ENCODE data around the gene ZNF248. TPM values are rescaled to one million over a fixed set of nuclear protein-coding genes. Genes with fewer than 3 reads are reported as not detected.

Gene ZNF248
- total and polyA plus RNA-seq, 2 donors from 2014 or later, result 6.9 to 11.6 TPM

DNA sequence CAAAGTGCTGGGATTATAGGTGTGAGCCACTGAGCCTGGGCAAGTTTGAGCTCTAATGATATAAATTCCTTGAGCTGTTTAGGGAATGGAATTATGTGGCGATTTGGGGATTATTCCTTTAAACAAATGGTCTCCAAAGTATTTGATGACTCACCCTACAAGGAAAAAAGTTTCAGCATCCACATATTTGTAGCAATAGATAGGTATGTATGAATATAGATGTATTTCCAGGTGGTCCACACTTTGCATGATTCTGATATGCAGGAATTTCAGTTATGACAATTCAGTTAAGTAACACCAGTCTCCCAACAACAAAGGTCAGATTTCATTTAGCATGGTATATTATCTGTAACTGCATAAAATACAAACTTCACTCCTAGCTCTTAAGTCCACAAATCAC, 92.2 kb downstream of the ZNF248 start:
- H3K27me3 ChIP-seq (ENCODE audit: control insufficient read depth, insufficient read depth, low read length), result no peaks in the 10 kb centered on the region
- no peak for DNase-seq
- H3K9me3 ChIP-seq (ENCODE audit: control insufficient read depth in 2 of 3, insufficient read depth in 1 of 3, low read length in 3 of 3), result peaks cover 0 to 3% (median 0%) of the 10 kb centered on the region in 3 donors
- FAIRE-seq, result no peak
- intact Hi-C loops (cut with DNase I), result no loop called here
- no peak overlapping the region for H3K27ac ChIP-seq (ENCODE audit: low read depth in 2 of 2, low read length in 2 of 2)
- no peaks in the 10 kb centered on the region for H3K36me3 ChIP-seq (ENCODE audit: control insufficient read depth in 2 of 3, insufficient read depth in 3 of 3, low read length in 3 of 3)
- TF ChIP-seq, protein P1, sequence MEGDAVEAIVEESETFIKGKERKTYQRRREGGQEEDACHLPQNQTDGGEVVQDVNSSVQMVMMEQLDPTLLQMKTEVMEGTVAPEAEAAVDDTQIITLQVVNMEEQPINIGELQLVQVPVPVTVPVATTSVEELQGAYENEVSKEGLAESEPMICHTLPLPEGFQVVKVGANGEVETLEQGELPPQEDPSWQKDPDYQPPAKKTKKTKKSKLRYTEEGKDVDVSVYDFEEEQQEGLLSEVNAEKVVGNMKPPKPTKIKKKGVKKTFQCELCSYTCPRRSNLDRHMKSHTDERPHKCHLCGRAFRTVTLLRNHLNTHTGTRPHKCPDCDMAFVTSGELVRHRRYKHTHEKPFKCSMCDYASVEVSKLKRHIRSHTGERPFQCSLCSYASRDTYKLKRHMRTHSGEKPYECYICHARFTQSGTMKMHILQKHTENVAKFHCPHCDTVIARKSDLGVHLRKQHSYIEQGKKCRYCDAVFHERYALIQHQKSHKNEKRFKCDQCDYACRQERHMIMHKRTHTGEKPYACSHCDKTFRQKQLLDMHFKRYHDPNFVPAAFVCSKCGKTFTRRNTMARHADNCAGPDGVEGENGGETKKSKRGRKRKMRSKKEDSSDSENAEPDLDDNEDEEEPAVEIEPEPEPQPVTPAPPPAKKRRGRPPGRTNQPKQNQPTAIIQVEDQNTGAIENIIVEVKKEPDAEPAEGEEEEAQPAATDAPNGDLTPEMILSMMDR (IDR thresholded peaks at IDR 0.05; ENCODE audit: borderline replicate concordance, extremely low read depth, insufficient read depth), result no peak
- no peak overlapping the region for H3K9ac ChIP-seq (ENCODE audit: low read length in 3 of 3)
- H3K4me3 ChIP-seq (ENCODE audit: low read length in 3 of 3), result no peak overlapping the region
- H3K4me1 ChIP-seq (ENCODE audit: control insufficient read depth in 2 of 3, insufficient read depth in 2 of 3, low read depth in 1 of 3, low read length in 3 of 3), result no peaks in the 10 kb centered on the region

DNA sequence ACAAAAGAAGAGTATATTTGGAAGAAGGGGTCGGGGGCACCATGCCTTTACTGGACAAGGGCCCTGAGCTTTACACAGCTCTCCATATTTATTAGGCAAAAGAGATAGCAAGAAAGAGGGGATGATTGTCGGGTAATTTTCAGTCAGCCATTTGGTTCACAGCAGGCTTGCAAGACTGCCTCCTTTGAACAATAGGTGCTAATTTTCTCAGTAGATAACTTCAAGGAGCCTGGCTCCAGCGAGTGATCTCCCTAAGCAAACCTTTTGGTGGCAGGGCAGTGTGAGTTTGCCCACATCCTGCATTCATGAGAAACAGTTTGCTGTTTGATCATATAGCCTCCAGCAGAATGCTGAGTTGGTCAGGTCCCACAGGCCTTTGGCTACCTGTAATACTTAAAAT, 94.3 kb downstream of the ZNF248 start:
- FAIRE-seq (no peak), DNase-seq (no peak)
- intact Hi-C loops (cut with DNase I), result no loop called here
- peaks cover 0 to 3% (median 0%) of the 10 kb centered on the region in 3 donors for H3K9me3 ChIP-seq (ENCODE audit: control insufficient read depth in 2 of 3, insufficient read depth in 1 of 3, low read length in 3 of 3)
- H3K9ac ChIP-seq (ENCODE audit: low read length in 3 of 3), result no peak overlapping the region
- H3K27ac ChIP-seq (ENCODE audit: low read depth in 2 of 2, low read length in 2 of 2), result no peak overlapping the region
- H3K4me1 ChIP-seq (ENCODE audit: control insufficient read depth in 2 of 3, insufficient read depth in 2 of 3, low read depth in 1 of 3, low read length in 3 of 3), result no peaks in the 10 kb centered on the region
- H3K36me3 ChIP-seq (ENCODE audit: control insufficient read depth in 2 of 3, insufficient read depth in 3 of 3, low read length in 3 of 3), result no peaks in the 10 kb centered on the region
- no peaks in the 10 kb centered on the region for H3K27me3 ChIP-seq (ENCODE audit: control insufficient read depth, insufficient read depth, low read length)
- no peak overlapping the region for H3K4me3 ChIP-seq (ENCODE audit: low read length in 3 of 3)
- TF ChIP-seq, protein P1 (IDR thresholded peaks at IDR 0.05; ENCODE audit: borderline replicate concordance, extremely low read depth, insufficient read depth), result no peak

- Histone ChIP-seq H3K27ac (ENCODE audit: low read depth in 2 of 2, low read length in 2 of 2) (no peak overlapping the region), H3K36me3 (ENCODE audit: control insufficient read depth in 2 of 3, insufficient read depth in 3 of 3, low read length in 3 of 3) (no peaks in the 10 kb centered on the region), H3K27me3 (ENCODE audit: control insufficient read depth, insufficient read depth, low read length) (no peaks in the 10 kb centered on the region), H3K4me1 (ENCODE audit: control insufficient read depth in 2 of 3, insufficient read depth in 2 of 3, low read depth in 1 of 3, low read length in 3 of 3) (no peaks in the 10 kb centered on the region), H3K9me3 (ENCODE audit: control insufficient read depth in 2 of 3, insufficient read depth in 1 of 3, low read length in 3 of 3) (peaks cover 0 to 3% (median 0%) of the 10 kb centered on the region in 3 donors), H3K9ac (ENCODE audit: low read length in 3 of 3) (no peak overlapping the region), H3K4me3 (ENCODE audit: low read length in 3 of 3) (no peak overlapping the region)
- intact Hi-C loops (cut with DNase I), result no loop called here
- no peak for DNase-seq
- no peak for FAIRE-seq
- TF ChIP-seq, protein P1 (IDR thresholded peaks at IDR 0.05; ENCODE audit: borderline replicate concordance, extremely low read depth, insufficient read depth), result no peak
Measured at GRCh38 chr10:37762287-37762686, 95.1 kb downstream of the ZNF248 start.

- H3K36me3 ChIP-seq (ENCODE audit: control insufficient read depth in 2 of 3, insufficient read depth in 3 of 3, low read length in 3 of 3), result no peaks in the 10 kb centered on the region
- peaks cover 0 to 3% (median 0%) of the 10 kb centered on the region in 3 donors for H3K9me3 ChIP-seq (ENCODE audit: control insufficient read depth in 2 of 3, insufficient read depth in 1 of 3, low read length in 3 of 3)
- H3K27me3 ChIP-seq (ENCODE audit: control insufficient read depth, insufficient read depth, low read length), result no peaks in the 10 kb centered on the region
- intact Hi-C loops (cut with DNase I), result no loop called here
- DNase-seq (no peak), FAIRE-seq (no peak)
- TF ChIP-seq, protein P1 (IDR thresholded peaks at IDR 0.05; ENCODE audit: borderline replicate concordance, extremely low read depth, insufficient read depth), result no peak
- H3K4me1 ChIP-seq (ENCODE audit: control insufficient read depth in 2 of 3, insufficient read depth in 2 of 3, low read depth in 1 of 3, low read length in 3 of 3), result no peaks in the 10 kb centered on the region
- no peak overlapping the region for H3K27ac ChIP-seq (ENCODE audit: low read depth in 2 of 2, low read length in 2 of 2)
- no peak overlapping the region for H3K9ac ChIP-seq (ENCODE audit: low read length in 3 of 3)
- H3K4me3 ChIP-seq (ENCODE audit: low read length in 3 of 3), result no peak overlapping the region
Measured at GRCh38 chr10:37760817-37761216, 96.6 kb downstream of the ZNF248 start.

Measured in kidney (tissue), 14 donors.